GM18517 (cell line): Measurements from ENCODE around the gene GLCCI1.

Experiments used
- ATAC-seq: cut with Tn5 transposase; IDR thresholded peaks from one replicate; pipeline ENCODE4 v1.9.1; 2021; ENCODE audit warnings: mild to moderate bottlenecking, moderate library complexity; ENCODE audit not compliant: unreplicated experiment

The GLCCI1 gene

GRCh38 chr7:8126601-8127167 lies 158.1 kb downstream of the GLCCI1 start:
- ATAC-seq: no peak

DNA sequence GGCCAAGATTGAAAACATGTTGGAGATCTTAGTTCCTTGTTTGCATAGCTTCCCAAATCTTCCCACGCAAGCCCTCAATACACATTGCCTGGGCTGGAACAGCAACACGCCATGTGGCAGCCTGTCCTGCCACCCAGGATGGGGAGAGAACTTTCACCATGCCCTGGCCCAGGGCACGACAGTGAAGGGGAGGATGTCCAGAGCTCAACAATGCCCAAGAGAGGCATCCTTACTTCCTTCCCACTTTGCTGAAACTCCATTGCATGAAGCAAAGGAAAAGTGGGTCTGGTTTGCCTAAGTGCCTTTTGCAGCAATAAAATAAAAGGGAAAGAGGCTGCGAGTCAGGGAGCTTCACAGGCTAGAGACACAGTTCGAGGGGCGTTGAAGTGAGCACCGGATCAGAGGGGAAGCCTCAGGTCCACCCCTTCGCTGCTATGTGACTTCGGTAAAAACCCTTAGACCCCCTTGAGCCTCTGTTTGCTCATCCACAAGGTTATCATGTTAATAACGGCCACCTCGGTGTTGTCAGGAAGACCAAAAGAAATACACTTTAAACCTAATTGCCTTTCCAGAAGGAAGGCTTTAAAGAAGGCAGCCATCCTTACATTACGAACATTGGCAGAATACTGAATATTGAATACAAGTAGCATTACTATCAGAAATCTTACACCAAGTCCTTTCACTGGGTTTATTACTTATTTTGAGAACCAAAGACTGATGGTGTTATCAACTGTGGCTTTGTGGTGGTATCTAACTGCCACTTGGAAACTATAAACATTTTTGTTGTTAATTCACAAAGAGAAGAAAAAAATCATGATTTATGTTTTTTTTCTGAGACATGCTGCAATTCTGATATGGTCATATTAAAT lies 160.1 kb downstream of the GLCCI1 start:
- ATAC-seq: no peak

DNA sequence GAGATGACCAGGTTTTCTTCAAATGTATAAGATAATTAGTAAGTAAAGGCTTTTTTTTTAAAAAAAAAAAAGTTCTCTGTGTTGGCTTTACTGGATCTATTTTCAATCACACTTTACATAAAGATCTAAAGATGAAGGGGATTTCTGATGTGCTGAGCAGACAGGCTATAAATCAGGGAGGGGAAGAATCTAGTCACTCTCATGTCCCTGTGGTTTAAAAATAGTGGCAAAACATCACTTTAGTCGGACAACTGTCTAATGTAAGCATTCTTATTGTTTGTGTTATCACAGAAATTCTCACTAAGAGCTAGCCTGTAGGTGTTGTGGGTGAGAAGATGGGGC lies 160.7 kb downstream of the GLCCI1 start:
- ATAC-seq: no peak

- ATAC-seq: no peak
These were observed 162.1 kb downstream of the GLCCI1 start for GRCh38 chr7:8130663-8131062.

DNA sequence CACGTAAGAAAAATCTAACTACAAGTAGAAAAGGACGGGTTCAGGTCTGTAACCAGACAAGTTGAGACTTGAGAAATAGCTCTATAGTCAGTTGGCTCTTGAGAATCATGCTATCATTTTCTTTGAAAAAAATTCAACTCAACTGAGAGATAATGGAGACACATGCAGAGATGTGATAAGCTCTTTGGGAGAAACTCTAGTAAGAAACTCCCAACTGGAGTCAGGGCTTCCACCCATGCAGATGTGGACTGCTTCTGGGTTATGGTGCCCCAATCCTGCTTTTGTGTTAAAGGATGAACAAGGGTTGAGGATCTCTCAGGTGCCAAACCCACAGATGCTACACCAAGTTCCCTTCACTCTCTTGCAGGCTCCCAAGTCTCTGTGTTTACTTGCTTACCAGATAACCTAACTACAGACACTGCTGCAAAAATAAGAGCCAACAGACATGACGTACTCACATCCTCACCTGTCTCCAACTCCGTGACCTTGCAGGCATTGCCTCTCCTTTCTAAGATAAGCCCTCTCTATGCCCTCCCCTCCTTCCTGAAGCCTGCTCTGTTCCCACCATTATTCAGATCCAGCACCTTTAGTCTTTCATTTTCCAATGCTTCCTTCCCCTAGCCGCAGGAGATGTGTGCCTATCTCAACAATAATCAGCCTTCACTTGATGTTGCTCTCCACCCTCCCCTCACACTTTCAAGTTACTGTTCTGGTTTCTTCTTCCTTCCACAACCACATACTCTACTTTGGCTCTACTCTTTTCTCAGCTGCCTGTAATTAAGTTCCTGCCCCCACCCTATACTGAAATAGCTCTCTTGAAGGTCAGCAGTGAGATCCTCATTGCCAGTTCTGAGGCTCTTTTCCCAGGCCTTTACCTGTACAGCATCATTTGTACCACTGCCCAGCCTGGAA lies 163.4 kb downstream of the GLCCI1 start:
- peak; percentile 51 for ATAC-seq

DNA sequence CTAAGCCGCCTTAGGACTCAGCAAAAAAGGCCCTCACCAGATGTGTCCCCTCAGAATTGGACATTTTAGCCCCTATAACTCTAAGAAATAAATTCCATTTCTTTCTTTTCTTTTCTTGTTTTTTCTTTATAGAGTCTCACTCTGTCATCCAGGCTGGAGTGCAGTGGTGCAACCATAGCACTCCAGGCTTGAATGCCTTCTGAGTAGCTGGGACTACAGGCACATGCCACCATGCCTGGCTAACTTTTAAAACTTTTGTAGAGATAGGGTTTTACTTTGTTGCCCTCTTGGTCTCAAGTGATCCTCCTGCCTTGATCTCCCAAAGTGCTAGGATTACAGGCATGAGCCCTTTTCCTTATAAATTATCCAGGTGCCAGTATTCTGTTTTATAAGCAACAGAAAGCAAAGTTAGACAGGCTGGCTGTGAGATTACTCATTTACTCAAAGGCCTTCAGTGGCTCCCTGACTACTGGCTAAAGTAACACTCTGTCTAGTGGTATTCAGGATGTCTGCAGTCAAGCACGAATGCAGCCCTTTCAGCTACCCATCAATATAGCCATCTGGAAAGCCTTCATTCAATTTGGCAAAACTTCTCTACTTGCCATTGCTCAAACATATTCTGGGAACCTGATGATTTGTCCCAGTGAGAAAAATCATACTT lies 164.7 kb downstream of the GLCCI1 start:
- no peak for ATAC-seq

DNA sequence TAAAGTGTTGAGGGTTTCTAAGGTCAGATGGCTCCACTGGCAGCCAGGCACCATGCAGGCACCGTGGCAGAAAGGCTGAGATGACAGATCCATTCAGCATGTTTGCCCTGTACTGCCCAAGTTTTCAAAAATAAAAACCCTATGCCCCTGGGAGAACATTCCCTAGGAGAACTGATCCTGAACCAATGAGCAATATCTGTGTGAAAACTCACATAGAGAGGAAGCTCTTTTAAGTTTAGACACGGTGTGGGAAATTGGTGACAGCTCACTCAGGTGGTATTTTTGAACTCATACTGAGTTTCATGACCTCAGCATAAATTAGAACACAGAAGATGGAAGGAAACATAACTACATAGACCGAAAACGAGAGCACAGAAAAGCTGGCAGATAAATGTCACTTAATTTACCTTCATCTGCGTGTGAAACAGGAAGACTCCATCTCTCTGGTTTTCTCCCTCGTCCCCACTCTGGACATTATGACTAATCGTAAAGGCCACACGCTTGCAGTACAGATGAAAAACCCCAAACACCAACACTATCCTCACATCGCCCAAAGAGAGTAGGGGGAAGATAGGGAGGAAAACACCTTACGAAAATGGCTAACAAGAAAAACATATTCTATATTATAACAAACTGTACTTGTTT lies 165.6 kb downstream of the GLCCI1 start:
- ATAC-seq: peak; percentile 64

DNA sequence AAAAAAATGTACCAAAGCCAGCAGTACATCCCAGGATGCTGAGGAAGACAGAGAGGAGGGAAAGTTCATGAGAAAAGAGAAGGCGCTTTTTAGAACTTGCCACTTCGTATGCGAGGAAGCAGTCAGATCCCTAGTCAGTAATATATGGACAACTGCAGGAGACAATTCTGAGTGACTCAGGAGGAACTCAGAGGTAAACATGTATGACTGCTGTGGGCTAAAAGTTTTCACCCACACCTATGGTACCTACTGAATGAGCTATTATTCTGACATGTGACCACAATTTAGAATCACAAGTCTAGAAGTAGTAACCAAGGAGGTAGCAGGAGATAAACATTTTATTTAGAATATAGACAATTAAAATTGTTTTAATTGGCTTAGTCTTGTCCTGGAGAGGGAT lies 166.8 kb downstream of the GLCCI1 start:
- no peak for ATAC-seq

GRCh38 chr7:8136051-8136730 lies 167.6 kb downstream of the GLCCI1 start:
- ATAC-seq: no peak
